CD4-positive, alpha-beta T cell treated with Interleukin-17A for 1 hour (primary cell): Measurements from ENCODE around the gene RBM5.
"Not testable (repeated sequence)": the region's sequence is repeated elsewhere in the genome, so short reads cannot be mapped to it uniquely, and the experiment has no call there.

Source experiments
- DNase-seq: peaks from one replicate; pipeline ENCODE4 v3.0.0-alpha.2; 2020

Gene RBM5

DNA sequence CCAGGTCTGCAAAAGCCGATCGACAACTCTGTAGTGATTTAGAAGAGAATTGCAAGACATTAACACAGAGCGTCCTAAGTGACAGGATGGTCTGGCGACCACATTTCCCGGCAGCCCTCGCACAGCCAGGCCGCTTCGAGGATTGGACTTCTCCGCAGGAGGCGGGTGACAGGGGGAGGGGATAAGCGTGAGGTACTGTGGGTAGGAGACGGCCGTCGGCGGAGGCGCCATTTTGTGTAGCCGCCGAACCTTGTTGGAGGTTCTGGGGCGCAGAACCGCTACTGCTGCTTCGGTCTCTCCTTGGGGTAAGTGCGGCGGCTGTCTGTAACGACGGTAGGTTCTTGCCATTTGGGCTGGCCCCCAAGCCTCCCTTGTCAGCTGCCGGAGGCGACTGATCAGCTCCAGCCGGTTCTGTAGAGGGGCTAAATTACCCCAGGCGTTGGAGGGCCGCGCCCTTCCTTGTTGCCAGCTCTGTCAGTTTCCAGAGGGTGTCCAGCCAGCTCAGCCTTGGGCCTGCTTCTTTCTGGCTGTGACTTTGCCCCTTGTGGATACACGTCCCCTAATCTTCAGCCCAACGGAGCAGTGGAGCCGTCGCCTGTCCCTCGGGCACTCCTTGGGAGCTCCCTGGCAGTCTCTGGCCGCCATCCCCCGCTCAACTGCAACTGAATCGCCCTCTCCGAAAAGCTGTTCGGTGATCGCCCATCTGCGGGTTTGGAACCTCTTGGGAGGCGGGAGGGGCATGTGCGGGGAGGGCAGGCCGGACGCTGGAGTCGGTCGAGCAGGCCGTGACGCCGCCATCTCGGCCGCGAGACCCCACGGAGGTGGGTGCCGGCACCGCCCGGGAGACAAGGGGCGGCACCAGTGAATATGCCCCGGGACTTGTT, at the start of gene RBM5:
Gene RBM5 (plus strand): TSS at position 195 of the 884 bp plus-strand sequence. CDS start 1,516 bp downstream, outside the sequence.
- DNase-seq: peak; percentile 92

DNA sequence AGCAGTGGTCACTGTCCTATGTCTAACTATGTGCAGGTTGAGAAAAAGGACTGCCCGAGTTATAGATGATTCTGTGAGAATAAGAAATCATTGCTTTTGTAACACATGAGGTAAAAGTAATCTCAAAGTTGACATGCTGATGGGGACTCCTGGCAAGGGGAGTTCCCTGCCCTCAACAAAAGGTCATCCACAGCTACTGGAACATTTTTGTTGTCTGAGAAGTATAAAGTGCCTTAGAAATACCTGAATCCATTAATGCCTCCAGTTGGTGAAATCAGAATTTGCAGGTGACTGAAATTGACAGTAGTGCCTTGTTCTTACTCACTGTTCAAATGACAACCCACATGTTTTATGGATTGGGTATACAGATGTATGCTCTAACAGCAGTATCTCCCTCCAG, 43.7 kb upstream of the RBM5 start:
- DNase-seq: no peak

DNA sequence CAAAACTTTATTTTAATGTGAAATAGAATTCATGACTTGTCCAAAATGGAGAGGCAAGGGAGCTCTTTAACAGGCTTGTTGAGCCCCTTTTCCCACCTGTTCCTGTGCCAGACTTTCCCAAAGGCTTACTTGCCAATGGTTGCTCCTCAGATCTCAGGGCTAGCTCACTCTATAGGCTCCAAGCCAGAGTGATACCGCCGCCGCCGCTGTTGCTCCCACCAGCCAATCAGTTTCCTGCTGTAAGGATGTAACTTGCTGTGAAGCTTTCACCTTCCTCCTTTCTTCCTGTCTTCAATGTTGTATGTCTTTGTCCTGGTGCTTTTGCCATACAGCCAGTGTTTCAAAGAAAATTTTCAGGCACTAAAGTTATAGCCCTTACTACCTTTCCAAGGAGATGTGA, 41.3 kb upstream of the RBM5 start:
- DNase-seq: no peak

DNA sequence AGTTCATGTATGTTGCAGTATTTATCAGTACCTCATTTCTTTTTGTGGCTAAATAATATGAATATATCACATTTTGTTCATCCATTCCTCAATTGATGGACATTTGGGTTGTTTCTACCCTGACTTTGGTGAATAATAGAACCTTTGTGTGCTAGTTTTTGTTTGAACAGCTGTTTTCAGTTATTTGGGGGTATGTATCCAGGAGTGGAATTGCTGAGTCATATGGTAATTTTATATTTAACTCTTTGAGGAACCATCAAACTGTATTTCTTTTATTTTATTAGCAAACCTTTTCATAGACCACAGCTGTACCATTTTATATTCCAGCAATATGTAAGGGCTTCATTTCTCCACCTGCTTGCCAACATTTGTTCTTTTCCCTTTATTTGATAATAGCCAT, 38.4 kb upstream of the RBM5 start:
- DNase-seq: no peak

DNA sequence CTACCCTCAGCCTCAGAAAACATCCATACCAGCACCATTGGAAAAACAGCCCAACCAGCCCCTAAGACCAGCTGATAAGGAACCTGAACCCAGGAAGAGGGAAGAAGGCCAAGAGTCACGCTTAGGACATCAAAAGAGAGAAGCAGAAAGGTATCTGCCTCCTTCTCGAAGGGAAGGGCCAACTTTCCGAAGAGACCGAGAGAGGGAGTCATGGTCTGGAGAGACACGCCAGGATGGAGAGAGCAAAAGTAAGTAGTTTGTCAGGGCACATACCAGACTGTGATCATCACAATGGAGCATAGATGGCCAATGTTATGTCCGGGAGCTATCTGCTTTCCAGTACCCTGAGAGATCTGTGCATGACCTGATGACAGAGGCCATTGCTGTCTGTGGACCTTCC, 31.0 kb upstream of the RBM5 start:
- no peak for DNase-seq

DNA sequence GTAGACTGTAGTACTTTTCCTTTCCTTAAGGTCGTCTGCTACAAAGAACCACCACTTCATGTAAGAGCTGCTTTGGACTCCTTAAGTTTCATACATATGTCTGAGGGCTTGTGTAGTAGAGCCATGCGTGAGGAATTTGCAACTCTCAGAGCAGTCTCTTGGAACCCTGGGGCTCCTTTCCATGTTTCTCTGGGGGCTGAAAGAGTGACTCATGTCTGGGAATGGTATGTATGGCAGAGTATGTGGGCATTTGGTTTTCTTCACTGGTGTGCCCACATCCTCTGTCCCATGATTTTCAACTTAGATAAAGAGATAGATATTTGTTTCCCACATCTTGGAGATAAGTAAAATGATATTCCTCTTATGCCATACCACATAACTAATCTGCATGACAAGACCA, 20.6 kb upstream of the RBM5 start:
- DNase-seq: no peak

DNA sequence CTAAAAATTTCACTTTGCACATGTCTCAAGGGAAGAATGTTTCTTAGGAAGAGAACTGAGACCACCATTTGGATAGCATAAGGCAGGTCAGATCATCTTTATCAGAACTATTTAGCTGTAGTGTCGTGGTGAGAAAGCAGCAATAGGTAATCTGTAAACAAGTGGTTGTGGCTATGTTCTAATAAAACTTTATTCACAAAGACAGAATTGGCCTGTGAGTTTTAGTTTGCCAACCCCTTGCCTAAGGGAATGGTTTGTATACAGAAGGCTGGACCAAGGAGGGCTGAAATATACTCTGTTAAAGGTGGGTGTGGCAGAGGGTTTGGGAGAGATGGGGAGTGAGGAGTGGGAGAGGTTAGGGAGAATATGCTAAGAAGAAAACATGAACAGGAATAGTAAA, 10.6 kb upstream of the RBM5 start:
- no peak for DNase-seq

DNA sequence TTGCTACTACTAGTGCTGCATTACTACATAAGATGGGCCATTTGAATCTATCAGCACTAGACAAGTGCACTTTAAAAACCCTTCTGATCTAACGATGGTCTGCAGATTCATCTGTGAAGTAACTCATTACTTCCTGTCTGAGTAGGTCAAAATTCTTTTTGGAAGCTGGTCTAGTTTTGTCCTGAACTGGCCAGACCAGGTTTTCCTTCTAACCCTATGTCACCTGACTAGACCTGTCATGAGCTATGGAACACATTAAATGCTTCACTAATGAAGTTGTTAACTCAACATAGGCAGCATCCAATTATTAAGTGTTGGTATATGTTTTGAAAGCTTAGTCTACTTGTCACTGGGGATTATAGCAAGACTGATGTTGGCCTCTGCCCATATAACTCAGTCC, 10.1 kb upstream of the RBM5 start:
- no peak for DNase-seq

DNA sequence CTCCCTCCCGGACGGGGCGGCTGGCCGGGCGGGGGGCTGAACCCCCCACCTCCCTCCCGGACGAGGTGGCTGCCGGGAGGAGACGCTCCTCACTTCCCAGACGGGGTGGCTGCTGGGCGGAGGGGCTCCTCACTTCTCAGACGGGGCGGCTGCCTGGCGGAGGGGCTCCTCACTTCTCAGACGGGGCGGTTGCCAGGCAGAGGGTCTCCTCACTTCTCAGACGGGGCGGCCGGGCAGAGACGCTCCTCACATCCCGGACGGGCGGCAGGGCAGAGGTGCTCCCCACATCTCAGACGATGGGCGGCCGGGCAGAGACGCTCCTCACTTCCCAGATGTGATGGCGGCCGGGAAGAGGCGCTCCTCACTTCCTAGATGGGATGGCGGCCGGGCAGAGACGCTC, 3.8 kb upstream of the RBM5 start:
- not testable (repeated sequence) for DNase-seq

DNA sequence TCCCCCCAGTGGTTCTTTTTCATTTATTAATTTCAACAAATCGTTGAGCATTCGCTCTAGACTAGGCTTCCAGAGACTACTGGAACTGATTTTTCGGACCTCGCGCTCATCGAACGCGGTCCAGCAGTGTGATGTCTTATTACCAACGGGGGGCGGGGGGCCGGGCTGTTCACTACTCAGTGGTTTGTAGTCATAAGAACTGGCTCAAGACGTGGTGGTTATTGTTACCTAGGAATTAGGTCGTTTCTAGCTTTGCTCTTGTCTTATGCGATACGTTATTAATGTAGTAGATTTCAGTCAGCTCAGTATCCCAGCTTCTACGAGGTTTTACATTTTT, 858 bp downstream of the RBM5 start:
- DNase-seq: no peak

DNA sequence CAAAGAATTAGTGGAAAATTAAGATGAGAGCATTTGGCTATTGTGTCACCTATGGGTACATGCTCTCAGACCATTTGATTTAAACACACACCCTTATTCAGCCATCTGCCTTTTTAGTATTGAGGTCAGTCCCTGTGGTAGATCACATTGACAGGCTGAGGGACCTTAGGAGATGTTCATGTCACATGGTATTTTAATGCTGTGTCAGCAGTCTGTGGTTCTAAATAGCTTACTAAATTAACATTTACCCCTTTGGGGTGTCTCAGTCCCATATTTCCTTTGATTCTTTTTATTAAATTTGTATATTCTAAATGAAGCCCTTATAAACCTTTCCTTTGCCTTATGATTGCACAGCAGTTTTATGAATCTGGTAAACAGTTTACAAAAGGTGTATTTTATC, 2.3 kb downstream of the RBM5 start:
- DNase-seq: no peak

DNA sequence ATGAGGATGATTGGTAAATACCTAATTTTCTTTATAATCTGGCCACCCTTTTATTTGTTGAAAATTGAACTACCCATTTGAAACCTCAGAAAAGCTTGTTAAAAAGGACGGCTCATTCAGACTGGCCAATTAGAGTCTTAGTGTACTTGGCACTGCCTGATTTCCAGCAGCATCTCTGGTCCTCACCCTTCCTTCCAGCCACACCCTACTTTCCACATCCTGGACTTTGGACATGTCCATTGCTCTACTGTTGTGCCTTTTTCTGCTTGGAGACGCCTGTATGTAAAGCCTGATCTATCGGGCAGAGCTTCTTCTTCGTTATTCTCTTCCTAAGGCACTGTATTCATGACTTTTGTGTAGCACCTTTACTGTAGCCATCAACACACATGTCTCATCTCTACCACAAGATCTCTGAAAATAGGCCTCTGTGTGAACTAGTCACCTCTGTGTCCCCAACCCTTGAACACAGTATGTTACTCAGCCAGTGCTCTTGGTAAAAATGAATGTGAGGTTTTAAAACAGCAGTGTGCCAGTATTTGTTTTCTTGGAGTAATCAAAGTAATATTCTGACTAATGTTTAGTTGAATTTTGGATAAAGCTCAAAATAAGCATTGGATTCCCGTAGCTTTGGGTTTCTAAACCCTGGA, 6.8 kb downstream of the RBM5 start:
- no peak for DNase-seq

DNA sequence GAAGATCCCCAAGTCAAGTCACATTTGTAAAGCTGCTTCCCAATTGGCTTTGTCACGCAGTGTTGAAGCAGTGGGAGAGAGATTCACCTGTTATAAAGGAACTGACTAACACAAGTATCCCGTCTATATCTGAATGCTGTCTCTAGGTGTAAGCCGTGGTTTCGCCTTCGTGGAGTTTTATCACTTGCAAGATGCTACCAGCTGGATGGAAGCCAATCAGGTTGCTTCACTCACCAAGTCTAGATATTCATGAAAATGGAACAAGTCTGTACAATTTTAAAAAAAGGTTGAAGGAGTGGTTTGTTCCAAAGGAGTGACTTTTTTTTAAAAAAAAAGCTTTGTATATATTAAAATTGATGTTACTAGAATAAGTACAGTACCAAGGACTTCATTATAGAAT, 11.7 kb downstream of the RBM5 start:
- no peak for DNase-seq

DNA sequence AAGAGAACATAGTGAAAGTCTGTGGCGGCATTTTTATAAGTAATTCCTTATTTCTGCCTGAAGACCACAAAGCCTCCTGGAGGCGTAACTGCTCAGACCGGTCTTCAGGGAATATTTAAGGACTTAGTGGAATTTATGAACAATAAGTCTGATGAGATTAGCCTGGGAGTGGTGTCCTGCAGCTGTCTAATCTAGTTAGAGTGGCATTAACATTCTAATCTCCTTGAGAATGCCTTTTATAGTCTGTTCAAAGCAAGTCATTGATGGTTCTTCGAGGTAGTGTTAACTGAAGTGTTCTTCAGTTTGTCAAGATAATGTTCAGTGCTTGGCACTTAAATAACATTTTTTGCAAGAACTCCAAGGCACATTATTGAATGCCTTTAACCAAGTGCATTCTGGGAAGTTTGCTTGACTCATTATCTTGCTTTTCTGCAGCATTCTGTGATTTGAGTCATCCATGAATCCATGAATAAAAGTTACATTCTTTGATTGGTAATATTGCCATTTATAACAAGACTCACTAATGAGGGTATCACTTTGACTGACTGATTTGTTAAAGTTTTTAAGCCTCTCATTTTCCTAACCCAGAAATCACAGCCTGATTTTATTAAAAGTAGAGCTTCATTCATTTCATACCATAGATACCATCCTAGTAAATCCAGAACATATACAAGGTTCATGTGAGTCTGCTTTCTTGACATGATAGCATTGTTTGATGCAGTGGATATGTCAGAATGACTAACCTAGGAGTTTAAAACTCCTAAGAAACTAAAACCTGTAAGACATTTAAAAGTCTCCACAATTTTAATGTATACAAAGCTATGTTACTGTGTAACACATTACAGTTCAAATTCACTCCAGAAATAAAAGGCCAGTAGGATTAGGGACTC, 12.5 kb downstream of the RBM5 start:
- DNase-seq: no peak

DNA sequence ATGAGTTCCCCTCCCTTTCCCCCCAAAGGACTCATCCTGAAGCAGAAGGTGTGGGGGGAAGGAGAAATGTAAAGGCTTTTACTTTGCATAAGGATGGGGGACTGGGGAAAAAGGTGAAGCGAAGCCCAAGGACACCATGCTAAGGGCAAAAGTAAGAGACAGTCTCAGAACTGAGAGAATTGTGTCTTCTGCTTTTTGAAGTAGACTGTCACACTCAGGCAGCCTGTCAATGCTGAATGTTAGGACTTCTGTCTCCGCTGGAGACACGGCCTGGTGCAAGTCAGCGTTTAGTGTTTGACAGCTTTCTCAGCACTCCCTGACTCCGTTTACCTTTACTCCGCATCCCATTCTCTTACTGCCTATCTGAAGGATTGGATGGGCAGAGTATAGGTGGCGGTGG, 13.8 kb downstream of the RBM5 start:
- no peak for DNase-seq

DNA sequence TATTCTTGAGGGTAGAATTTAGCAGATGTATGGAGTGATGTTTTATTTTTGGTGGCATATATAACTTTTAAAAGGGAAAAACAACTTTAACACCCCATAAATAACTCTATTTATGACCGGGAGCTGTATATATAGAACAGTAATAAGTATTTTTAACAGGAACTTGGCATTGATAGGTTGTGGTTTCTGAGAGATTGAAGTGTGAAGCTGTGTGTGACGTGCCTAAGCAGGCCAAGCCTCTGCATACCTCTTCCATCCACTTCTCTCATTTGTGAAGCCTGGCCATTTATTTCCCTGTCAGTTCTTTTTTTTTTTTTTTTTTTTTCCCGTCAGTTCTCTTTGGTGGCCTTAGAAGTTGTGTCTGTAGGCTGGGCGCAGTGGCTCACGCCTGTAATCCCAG, 23.0 kb downstream of the RBM5 start:
- DNase-seq: no peak

DNA sequence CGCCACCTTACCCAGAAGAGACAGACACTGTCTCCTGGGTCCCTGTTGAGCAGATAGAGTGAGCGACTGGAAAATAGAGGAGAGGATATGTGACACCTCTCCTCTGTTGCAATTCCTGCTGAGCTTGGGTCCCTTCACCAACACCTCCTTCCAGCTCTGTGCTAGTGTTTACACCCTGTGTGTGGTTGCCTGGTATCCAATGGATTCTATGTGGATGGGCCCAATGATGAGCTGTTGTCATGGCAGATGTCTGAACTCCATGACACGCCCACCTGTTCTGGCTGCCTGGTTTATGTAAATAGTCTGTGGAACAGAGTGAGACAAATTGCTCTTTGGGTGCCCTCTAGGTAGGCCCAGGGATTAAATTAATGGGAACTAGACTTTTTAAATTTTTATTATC, 23.7 kb downstream of the RBM5 start:
- no peak for DNase-seq

DNA sequence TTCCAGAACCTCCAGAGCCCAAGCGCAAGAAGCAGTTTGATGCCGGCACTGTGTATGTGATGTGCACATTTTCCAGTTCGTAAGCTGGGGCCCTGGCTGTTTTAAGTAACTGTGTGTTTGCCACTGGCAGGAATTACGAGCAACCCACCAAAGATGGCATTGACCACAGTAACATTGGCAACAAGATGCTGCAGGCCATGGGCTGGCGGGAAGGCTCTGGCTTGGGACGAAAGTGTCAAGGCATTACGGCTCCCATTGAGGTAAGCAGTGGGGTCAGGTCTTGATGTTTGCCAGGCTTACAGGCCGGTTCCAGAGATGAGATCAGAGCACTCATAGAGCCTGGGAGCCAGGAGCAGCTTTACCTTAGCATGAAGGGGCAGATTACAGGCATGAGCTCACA, 28.4 kb downstream of the RBM5 start:
- DNase-seq: no peak

DNA sequence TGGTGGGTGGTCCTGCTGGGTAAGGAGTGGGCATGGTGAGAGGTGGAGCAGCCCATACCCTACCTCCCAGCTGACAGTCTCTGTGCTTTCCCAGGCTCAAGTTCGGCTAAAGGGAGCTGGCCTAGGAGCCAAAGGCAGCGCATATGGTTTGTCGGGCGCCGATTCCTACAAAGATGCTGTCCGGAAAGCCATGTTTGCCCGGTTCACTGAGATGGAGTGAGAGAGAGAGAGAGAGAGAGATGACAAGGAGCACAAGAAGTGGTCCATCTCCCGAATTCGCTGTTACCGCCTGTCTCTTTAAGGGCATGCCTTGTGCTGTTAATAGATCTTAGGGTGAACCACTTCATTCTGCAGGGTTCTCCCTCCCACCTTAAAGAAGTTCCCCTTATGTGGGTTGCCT, 29.5 kb downstream of the RBM5 start:
- DNase-seq: no peak

DNA sequence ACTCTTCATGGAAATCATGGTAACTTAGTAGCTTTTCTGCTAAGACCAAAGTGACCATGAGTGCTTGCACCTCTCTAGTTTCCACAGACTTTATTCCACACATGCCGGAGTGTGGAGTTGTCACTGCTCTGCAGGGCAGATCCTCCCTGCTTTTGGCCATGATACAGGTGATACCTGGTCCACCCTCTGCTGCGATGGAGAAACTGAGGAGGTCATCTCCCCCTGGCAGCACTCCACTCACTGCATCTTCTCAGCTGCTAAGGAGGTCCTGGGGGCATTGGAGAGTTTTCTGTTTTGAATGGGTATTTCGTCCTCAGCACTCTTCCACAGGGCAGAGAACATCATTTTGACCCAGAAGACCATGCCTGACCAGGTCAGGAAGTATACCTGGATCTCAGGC, 31.1 kb downstream of the RBM5 start:
- no peak for DNase-seq

DNA sequence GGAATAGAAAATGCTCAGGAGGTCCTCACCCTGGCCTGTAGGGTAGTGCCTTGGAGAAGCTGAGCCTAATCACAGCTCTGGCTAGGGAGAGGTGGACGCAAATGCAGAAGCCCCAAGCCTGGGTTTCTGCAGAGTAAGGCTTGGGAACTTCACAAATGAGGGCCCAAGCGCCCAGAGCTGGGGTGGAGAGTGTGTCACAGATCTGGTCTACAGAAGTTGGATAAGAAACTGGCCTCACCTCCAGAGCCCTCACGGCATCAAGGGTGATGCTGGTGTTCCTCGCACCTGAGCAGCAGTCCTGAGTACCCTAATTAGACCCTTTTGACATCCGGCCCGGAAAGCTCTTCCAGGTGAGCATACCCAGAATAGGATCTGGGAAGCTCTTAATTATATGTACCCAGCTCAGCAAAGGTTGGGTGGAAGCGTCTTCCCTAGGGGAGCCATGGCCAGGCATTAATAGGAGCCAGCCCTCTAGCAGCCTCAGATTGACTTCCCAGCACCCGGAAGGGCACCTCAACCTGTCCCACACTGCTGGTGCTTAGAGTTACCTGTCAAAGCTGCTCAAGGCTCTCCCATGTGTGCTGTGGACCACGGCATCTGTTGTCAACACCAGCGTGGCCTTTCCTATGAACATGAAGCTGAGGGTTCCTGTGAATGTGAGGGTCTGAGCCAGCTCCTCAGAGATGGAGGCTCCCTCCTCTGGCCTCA, 31.8 kb downstream of the RBM5 start:
- no peak for DNase-seq

DNA sequence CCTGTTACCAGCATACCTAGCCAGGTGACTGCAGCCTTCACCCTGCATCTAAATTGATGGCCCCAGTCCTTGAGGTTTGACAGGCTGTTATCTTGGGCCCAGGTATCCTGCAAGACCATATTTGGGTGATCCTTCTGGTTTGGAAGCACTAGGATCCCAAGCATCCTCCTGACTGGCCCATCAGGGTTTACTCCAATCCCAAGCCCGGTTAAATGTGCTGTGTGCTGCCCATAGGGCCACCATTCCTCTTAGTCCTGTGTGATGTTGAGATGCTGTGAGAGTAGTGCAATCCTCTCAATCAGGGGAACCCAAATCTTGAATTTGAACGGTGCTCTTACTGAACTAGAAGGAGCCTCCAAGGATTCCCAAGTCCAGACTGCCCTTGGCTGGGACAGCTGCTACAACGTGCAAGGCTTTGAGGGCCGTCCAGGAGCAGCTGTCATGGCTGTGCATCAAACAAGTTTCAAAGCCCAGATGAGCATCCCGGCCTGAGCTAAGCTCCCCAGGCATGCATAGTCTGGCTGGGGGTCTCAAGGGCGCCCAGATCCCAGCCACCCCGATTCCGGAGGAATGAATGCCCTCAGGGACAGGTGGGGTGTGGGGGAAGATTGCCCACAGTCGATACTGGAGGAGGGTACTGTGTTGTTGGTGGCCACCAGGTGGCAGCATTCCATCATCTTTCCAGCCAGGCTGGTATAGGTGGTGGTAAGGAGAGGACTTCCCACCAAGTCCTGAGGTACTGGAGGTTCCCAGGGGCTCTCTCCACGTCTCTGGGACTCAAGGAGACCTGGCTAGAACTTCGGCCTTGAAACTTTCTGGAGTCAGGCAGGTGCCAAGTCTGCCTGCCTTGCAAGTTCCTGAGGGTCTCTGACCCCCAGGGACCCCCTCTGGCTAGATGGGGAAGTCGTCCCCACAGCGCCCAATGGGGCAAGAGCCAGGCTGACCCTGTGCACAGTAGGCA, 32.6 kb downstream of the RBM5 start:
- peak; percentile 69 for DNase-seq
